Measurements from ENCODE around the gene COL23A1. TPM values are rescaled to one million over a fixed set of nuclear protein-coding genes. Genes with fewer than 3 reads are reported as not detected.
A peak's percentile ranks its signal among the peaks of the same experiment; 100 is the strongest.

The COL23A1 gene
- polyA plus RNA-seq, 2 of the 4 experiments (the other 2 are of a cell fraction): not detected

DNA sequence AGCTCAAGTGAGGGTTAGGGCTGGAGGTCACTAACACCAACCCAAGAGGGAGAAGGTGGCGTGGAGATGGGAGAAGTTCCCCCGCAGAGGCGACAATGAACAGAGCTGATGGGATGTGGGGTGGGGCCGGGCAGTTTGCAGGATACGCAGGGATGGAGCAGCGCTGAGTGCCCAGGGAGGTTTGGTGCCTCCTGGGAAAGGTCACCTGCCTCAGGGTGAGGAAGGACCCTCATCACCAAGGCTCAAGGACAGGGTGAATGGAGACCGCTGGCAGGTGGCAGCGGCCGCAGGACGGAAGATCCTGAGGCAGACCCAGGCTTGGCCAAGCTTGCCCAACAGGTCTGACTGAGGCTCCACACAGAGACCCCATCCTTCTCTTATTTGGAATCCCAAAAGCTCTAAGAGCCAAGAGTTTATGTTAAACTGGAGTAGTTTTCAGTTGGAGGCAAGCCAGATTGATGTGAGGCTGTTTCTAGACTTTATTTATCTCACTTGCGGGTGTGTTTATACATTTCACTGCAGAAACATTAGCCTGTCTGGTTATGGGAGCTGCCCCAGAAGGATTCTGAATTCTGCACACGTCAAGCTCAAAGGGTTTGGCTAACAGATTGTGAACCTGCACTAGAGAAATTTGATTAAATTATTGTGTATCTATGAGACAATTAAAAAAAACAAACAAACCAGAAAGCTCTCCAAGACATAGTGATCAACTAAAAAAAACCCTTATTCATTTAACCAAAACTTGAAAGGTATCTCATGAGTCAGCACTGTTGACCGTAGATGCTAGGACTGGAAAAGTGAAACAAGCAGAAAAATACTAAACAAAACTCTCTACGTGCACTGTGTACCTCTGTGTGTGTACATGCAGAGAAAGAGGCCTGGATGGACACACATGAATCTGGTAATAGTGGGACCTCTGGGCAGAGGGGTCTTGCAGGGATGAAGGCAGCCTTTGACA is 211.4 kb downstream of the COL23A1 start:
- Histone ChIP-seq H3K4me1 (no peaks in the 10 kb centered on the region), H3K27ac (no peak overlapping the region), H3K9me3 (peaks cover 2% of the 10 kb centered on the region; the same call in 1 of the 3 replicates), H3K4me3 (no peak overlapping the region), H3K4me2 (no peak overlapping the region)
- POLR2A ChIA-PET: no interaction called here
- peak; percentile 42 for TF ChIP-seq MAFK (IDR thresholded peaks at IDR 0.05; ENCODE audit: partially characterized antibody)
- no peak for TF ChIP-seq JUNB (IDR thresholded peaks at IDR 0.05)
- 71% methylated on average over 14 of the region's 14 CpGs for WGBS (ENCODE audit: missing lambda C conversion rate)
- CTCF ChIA-PET: interaction anchor here (1.2 kb wide), 1 partner anchor 26 kb away, joined by 3 read pairs; no protein-coding TSS in a partner anchor
- no peak for FAIRE-seq
- ATAC-seq: no peak
- no peak for DNase-seq (ENCODE audit: low read depth in 1 of 2, low spot score in 1 of 2)

DNA sequence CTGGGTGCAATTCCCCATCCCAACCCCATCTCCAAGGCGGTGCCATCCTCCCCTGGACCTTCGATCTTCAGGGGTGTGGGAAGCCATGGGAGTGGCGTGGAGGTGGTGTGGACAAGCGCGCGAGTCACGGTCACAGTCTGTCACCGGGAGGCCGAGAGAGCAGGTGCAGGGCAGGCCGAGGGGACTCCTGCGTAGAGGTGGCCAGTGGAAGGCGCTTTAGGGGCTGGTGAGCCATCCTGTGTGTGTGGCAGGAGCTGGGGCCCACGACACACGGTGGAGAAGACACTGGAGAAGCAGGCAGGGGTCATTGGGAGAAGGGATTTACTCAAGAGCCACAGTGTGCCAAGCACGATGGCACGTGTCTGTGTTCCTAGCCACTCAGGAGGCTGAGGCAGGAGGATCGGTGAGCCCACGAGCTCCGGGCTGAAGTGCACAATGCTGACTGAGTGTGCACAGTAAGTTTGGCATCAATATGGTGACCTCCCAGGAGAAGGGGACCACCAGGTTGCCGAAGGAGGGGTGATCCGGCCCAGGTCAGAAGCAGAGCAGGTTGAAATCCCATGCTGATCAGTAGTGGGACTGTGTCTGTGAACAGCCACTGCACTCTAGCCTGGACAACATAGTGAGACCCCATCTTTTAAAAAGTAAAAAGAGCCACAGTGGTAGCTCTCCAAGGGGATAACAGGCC is 212.5 kb downstream of the COL23A1 start:
- no peak overlapping the region for H3K4me2 ChIP-seq
- no peak overlapping the region for H3K27ac ChIP-seq
- WGBS (ENCODE audit: missing lambda C conversion rate): 31% methylated on average over 11 of the region's 21 CpGs
- H3K9me3 ChIP-seq: peaks cover 2% of the 10 kb centered on the region; the same call in 1 of the 3 replicates
- POLR2A ChIA-PET: no interaction called here
- H3K4me1 ChIP-seq: no peaks in the 10 kb centered on the region
- no peak for TF ChIP-seq REST (IDR thresholded peaks at IDR 0.05)
- TF ChIP-seq FOXS1 (CRISPR knock-in tag; IDR thresholded peaks at IDR 0.05): no peak
- TF ChIP-seq, protein P1, sequence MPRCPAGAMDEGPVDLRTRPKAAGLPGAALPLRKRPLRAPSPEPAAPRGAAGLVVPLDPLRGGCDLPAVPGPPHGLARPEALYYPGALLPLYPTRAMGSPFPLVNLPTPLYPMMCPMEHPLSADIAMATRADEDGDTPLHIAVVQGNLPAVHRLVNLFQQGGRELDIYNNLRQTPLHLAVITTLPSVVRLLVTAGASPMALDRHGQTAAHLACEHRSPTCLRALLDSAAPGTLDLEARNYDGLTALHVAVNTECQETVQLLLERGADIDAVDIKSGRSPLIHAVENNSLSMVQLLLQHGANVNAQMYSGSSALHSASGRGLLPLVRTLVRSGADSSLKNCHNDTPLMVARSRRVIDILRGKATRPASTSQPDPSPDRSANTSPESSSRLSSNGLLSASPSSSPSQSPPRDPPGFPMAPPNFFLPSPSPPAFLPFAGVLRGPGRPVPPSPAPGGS (IDR thresholded peaks at IDR 0.05): no peak
- no peak for TF ChIP-seq HES2 (IDR thresholded peaks at IDR 0.05)
- no peak for TF ChIP-seq CBX8 (IDR thresholded peaks at IDR 0.05)
- no peak for TF ChIP-seq EHMT2 (IDR thresholded peaks at IDR 0.05; ENCODE audit: low read depth)
- no peak for TF ChIP-seq NPAS2 (CRISPR knock-in tag; IDR thresholded peaks at IDR 0.05; ENCODE audit: borderline replicate concordance)
- TF ChIP-seq SMC3 (IDR thresholded peaks at IDR 0.05): no peak
- no peak for TF ChIP-seq FOSB (CRISPR knock-in tag; IDR thresholded peaks at IDR 0.05)
- TF ChIP-seq MAFK (IDR thresholded peaks at IDR 0.05; ENCODE audit: partially characterized antibody): no peak
- TF ChIP-seq TP53 (CRISPR knock-in tag; IDR thresholded peaks at IDR 0.05): no peak
- TF ChIP-seq TFCP2L1 (CRISPR knock-in tag; IDR thresholded peaks at IDR 0.05): no peak
- TF ChIP-seq KDM5A (IDR thresholded peaks at IDR 0.05): no peak
- no peak for TF ChIP-seq NFE2L2 (conservative IDR thresholded peaks at IDR 0.05; ENCODE audit: low read length)
- no peak for ATAC-seq
- DNase-seq (ENCODE audit: low read depth in 1 of 2, low spot score in 1 of 2): no peak
- no peak for FAIRE-seq
- CTCF ChIA-PET: no interaction called here
- no peak overlapping the region for H3K4me3 ChIP-seq

Data from A549 (cell line).